ENCODE data around the gene KLHL29. TPM values are rescaled to one million over a fixed set of nuclear protein-coding genes. Genes with fewer than 3 reads are reported as not detected.
A peak's percentile ranks its signal among the peaks of the same experiment; 100 is the strongest.

Gene KLHL29
- total RNA-seq, 1 experiment from 2014 or later: 12.2 TPM

DNA sequence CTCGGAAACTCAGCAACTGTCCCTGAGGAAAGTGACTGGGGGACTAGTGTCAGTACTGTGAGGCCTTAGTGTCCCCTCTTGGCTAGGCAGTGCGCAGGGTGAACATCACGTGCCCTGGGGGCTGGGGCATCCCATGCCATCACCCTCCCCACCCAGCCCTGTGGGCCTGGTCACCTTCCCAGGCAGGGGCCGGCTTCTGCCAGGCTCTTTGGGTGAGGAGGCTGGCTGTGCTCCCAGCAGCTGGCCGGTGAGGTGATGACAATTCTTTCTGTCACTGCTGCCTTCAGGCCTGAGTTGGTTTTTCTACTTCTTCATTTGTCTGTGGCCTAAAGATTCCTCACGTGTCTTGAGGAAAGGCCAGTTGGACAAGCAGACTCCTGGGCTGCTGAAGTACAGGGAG lies 180.8 kb downstream of the KLHL29 start:
- no TSS peak for BruUV-seq (replicated peaks)
- POLR2A ChIA-PET (ENCODE audit: low non-redundant PET): no interaction called here
- Histone ChIP-seq H3K27me3 (replicated peaks; ENCODE audit: insufficient read depth, low read depth, low read length, poor library complexity) (no peaks in the 10 kb centered on the region), H3K9me3 (ENCODE audit: low read depth, low read length, poor library complexity, severe bottlenecking) (no peaks in the 10 kb centered on the region), H3K4me1 (ENCODE audit: insufficient read depth, low read length, poor library complexity, severe bottlenecking) (peaks cover 3% of the 10 kb centered on the region), H3K36me3 (ENCODE audit: insufficient read depth, low read length, poor library complexity, severe bottlenecking) (no peaks in the 10 kb centered on the region), H3K27ac (ENCODE audit: low read depth, low read length, poor library complexity, severe bottlenecking) (no peak overlapping the region), H3K4me3 (ENCODE audit: low read depth, low read length, poor library complexity, severe bottlenecking) (no peak overlapping the region)
- DNase-seq (ENCODE audit: low spot score): no peak
- intact Hi-C loops (cut with micrococcal nuclease; ENCODE audit: unreplicated experiment): loop anchor here (5.0 kb wide), 1 partner anchor 164 kb away; no protein-coding TSS in a partner anchor
- CTCF ChIA-PET: interaction anchor here (1.8 kb wide), 1 partner anchor 161 kb away, joined by 7 read pairs; no protein-coding TSS in a partner anchor
- TF ChIP-seq EZH2 (IDR thresholded peaks at IDR 0.05; ENCODE audit: borderline replicate concordance, low read depth, low read length, poor library complexity, severe bottlenecking): no peak
- TF ChIP-seq, protein P1, sequence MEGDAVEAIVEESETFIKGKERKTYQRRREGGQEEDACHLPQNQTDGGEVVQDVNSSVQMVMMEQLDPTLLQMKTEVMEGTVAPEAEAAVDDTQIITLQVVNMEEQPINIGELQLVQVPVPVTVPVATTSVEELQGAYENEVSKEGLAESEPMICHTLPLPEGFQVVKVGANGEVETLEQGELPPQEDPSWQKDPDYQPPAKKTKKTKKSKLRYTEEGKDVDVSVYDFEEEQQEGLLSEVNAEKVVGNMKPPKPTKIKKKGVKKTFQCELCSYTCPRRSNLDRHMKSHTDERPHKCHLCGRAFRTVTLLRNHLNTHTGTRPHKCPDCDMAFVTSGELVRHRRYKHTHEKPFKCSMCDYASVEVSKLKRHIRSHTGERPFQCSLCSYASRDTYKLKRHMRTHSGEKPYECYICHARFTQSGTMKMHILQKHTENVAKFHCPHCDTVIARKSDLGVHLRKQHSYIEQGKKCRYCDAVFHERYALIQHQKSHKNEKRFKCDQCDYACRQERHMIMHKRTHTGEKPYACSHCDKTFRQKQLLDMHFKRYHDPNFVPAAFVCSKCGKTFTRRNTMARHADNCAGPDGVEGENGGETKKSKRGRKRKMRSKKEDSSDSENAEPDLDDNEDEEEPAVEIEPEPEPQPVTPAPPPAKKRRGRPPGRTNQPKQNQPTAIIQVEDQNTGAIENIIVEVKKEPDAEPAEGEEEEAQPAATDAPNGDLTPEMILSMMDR (conservative IDR thresholded peaks at IDR 0.05; ENCODE audit: low read depth, low read length): no peak

DNA sequence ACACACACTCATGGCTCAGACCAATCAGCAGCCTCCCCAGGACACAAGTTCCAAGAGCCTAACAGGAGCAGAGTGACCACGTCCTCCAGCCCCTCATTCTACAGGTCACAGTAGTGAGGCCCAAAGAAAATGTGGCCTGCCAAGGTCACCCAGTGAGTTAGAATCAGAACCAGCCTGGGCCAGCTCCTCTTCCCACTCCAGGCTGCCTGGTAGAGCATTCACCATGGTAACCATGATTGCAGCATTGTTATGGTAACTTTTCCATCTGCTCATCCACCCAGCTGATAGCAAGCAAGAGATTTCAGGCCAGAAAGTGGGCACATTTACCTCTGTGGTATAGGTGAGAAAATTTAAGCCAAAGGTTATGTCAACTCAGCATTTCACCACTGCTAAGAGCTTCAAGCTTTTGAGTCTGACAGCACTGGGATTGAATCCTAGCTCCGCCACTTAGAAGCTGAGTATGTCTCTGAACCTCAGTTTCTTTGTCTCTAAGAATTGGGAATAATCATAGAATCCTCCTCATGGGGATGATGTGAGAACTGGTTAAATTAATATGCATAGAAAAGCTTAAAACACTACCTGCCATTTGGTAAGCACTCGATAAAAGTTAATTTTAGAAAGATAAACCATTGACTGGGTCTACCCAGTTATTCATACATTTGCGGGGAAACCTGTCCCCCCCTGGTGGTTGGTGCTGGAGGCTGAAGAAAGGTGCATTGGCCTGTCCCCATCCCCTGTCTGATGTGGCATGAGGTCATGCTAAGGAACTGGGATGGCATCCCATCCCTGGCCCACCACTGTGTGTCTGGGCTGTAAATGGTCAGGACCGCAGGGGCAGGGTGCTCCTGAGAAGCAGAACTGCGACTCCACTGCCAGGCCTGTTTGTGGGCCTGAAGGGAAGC lies 181.5 kb downstream of the KLHL29 start:
- peaks cover 3% of the 10 kb centered on the region for H3K4me1 ChIP-seq (ENCODE audit: insufficient read depth, low read length, poor library complexity, severe bottlenecking)
- no peak overlapping the region for H3K4me3 ChIP-seq (ENCODE audit: low read depth, low read length, poor library complexity, severe bottlenecking)
- no TSS peak for BruUV-seq (replicated peaks)
- H3K27me3 ChIP-seq (replicated peaks; ENCODE audit: insufficient read depth, low read depth, low read length, poor library complexity): no peaks in the 10 kb centered on the region
- peak; percentile 50 for DNase-seq (ENCODE audit: low spot score)
- no peak overlapping the region for H3K27ac ChIP-seq (ENCODE audit: low read depth, low read length, poor library complexity, severe bottlenecking)
- ChIA-PET POLR2A (ENCODE audit: low non-redundant PET) (no interaction called here), CTCF (interaction anchor here (1.8 kb wide), 1 partner anchor 162 kb away, joined by 7 read pairs; no protein-coding TSS in a partner anchor)
- no peaks in the 10 kb centered on the region for H3K9me3 ChIP-seq (ENCODE audit: low read depth, low read length, poor library complexity, severe bottlenecking)
- intact Hi-C loops (cut with micrococcal nuclease; ENCODE audit: unreplicated experiment): loop anchor here (5.0 kb wide), 1 partner anchor 164 kb away; no protein-coding TSS in a partner anchor
- no peaks in the 10 kb centered on the region for H3K36me3 ChIP-seq (ENCODE audit: insufficient read depth, low read length, poor library complexity, severe bottlenecking)
- TF ChIP-seq, protein P1 (conservative IDR thresholded peaks at IDR 0.05; ENCODE audit: low read depth, low read length): peak; percentile 67
- no peak for TF ChIP-seq EZH2 (IDR thresholded peaks at IDR 0.05; ENCODE audit: borderline replicate concordance, low read depth, low read length, poor library complexity, severe bottlenecking)

DNA sequence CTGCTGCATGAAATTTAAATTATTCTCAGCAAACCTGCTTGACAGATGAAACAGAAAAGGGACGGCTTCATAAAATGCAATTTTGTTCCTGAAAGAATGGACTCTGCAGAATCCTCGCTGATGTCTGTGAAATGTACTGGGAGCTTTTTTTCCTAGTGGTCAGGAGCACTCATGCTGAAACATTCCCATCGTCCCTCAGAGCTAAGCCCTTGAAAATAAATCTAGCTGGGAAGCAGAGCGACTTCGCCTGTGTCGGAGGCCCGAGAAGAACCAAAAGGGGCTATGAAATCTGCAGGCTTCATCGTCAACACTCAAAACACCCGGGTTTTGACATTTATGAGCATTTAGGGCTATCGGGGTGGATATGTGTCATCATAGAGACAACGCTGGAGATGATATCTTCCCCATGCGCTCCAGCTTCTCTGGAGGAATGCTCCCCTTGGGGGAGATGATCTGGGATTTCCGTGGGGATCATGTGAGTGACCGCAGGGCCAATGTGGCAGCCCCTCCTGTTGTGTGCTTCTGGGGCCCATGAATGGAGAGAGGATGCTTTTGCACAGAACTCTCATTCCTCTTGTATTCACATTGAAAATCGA lies 182.3 kb downstream of the KLHL29 start:
- BruUV-seq (replicated peaks): no TSS peak
- Histone ChIP-seq H3K27me3 (replicated peaks; ENCODE audit: insufficient read depth, low read depth, low read length, poor library complexity) (no peaks in the 10 kb centered on the region), H3K27ac (ENCODE audit: low read depth, low read length, poor library complexity, severe bottlenecking) (no peak overlapping the region), H3K9me3 (ENCODE audit: low read depth, low read length, poor library complexity, severe bottlenecking) (no peaks in the 10 kb centered on the region), H3K36me3 (ENCODE audit: insufficient read depth, low read length, poor library complexity, severe bottlenecking) (no peaks in the 10 kb centered on the region), H3K4me1 (ENCODE audit: insufficient read depth, low read length, poor library complexity, severe bottlenecking) (peaks cover 3% of the 10 kb centered on the region), H3K4me3 (ENCODE audit: low read depth, low read length, poor library complexity, severe bottlenecking) (no peak overlapping the region)
- no peak for TF ChIP-seq EZH2 (IDR thresholded peaks at IDR 0.05; ENCODE audit: borderline replicate concordance, low read depth, low read length, poor library complexity, severe bottlenecking)
- TF ChIP-seq, protein P1 (conservative IDR thresholded peaks at IDR 0.05; ENCODE audit: low read depth, low read length): no peak
- CTCF ChIA-PET: interaction anchor here (1.8 kb wide), 1 partner anchor 163 kb away, joined by 7 read pairs; no protein-coding TSS in a partner anchor
- DNase-seq (ENCODE audit: low spot score): no peak
- intact Hi-C loops (cut with micrococcal nuclease; ENCODE audit: unreplicated experiment): loop anchor here (5.0 kb wide), 1 partner anchor 165 kb away; no protein-coding TSS in a partner anchor
- POLR2A ChIA-PET (ENCODE audit: low non-redundant PET): no interaction called here
